K562 (cell line): ENCODE data around the gene CUL9. TPM values are rescaled to one million over a fixed set of nuclear protein-coding genes. Genes with fewer than 3 reads are reported as not detected.

Experiments
- ADNP ChIP-seq: fragments of 200-800 bp; sonication (Bioruptor generic); IDR thresholded peaks from 2 replicates; pipeline ENCODE4 v1.6.1; 2016; ENCODE audit warnings: missing genetic modification characterization, missing compliant biosample characterization
- BRCA1 ChIP-seq, 2 experiments: fragments of 450-650 bp in 1 of 2; sonication (generic) in 1 of 2; formaldehyde crosslinking in 1 of 2; IDR thresholded peaks; 2 replicates each; pipeline versions ENCODE4 v1.5.0 to v1.6.1; 2017 to 2020; ENCODE audit warnings: mild to moderate bottlenecking in 1 of 2, missing genetic modification reagents in 1 of 2
- CREB5 ChIP-seq: fragments of 250-450 bp; sonication (Bioruptor Pico); IDR thresholded peaks from 2 replicates; pipeline ENCODE4 v1.5.0; 2020; ENCODE audit warnings: mild to moderate bottlenecking
- ETV1 ChIP-seq: fragments of 450-650 bp; conservative IDR thresholded peaks from 2 replicates; pipeline ENCODE4 v1.6.1; 2016; ENCODE audit warnings: missing genetic modification characterization, control low read depth, low read depth, missing compliant biosample characterization
- HDGF ChIP-seq: fragments of 450-650 bp; IDR thresholded peaks from 2 replicates; pipeline ENCODE4 v1.6.1; 2016
- ID3 ChIP-seq, 2 experiments: fragments of 250-450 bp in 1 of 2; fragments of 450-650 bp in 1 of 2; sonication (Bioruptor Pico) in 1 of 2; IDR thresholded peaks; 2 replicates each; pipeline versions ENCODE4 v1.6.1 to v1.8.0; 2016 to 2021; ENCODE audit warnings: mild to moderate bottlenecking in 2 of 2, moderate library complexity in 2 of 2, missing compliant biosample characterization in 1 of 2, missing genetic modification characterization in 1 of 2
- ILK ChIP-seq: fragments of 450-650 bp; IDR thresholded peaks from 2 replicates; pipeline ENCODE4 v1.6.1; 2016; ENCODE audit warnings: missing genetic modification characterization, low read depth, mild to moderate bottlenecking, missing compliant biosample characterization, moderate library complexity, borderline replicate concordance
- JUND ChIP-seq, 2 experiments: IDR thresholded peaks; 2 replicates in 1 of 2; 3 replicates in 1 of 2; pipeline ENCODE4 v1.6.1; 2011; ENCODE audit warnings: borderline replicate concordance in 2 of 2, low read depth in 2 of 2, low read length in 2 of 2, improper control_type of control experiment in 1 of 2, missing biosample characterization in 1 of 2, missing genetic modification characterization in 1 of 2, missing genetic modification reagents in 1 of 2
- MAX ChIP-seq: sonication (generic); formaldehyde crosslinking; IDR thresholded peaks from 2 replicates; pipeline ENCODE4 v1.9.0; 2022; ENCODE audit warnings: mild to moderate bottlenecking, missing genetic modification reagents
- RFX1 ChIP-seq: fragments of 450-650 bp; IDR thresholded peaks from 2 replicates; pipeline ENCODE4 v1.6.1; 2016; ENCODE audit warnings: mild to moderate bottlenecking, moderate library complexity
- SMAD1 ChIP-seq: fragments of 150-350 bp; IDR thresholded peaks from 2 replicates; pipeline ENCODE4 v1.6.1; 2014; ENCODE audit warnings: low read length, low read depth; ENCODE audit not compliant: partially characterized antibody
- SMARCA4 ChIP-seq: fragments of 450-650 bp; IDR thresholded peaks from 2 replicates; pipeline ENCODE4 v1.6.1; 2016
- SNIP1 ChIP-seq: fragments of 450-650 bp; IDR thresholded peaks from 2 replicates; pipeline ENCODE4 v1.7.1; 2017; ENCODE audit warnings: low read depth, mild to moderate bottlenecking
- SRF ChIP-seq, 2 experiments: fragments of 250-450, 450-650 bp in 1 of 2; sonication (Bioruptor Pico) in 1 of 2; sonication (generic) in 1 of 2; formaldehyde crosslinking; IDR thresholded peaks; 2 replicates each; pipeline versions ENCODE4 v1.5.0 to v1.5.1; 2020 to 2022; ENCODE audit warnings: mild to moderate bottlenecking in 1 of 2, missing genetic modification reagents in 1 of 2
- TAL1 ChIP-seq: fragments of 450-650 bp; IDR thresholded peaks from 2 replicates; pipeline ENCODE4 v1.6.1; 2016; ENCODE audit warnings: mild to moderate bottlenecking
- ZBTB43 ChIP-seq: sonication (generic); formaldehyde crosslinking; IDR thresholded peaks from 2 replicates; pipeline ENCODE4 v1.8.0; 2023; ENCODE audit warnings: mild to moderate bottlenecking, missing genetic modification reagents
- polyA plus RNA-seq, 8 experiments: library from polyadenylated mRNA; depleted of rRNA in 4 of 8; stranded (reverse) in 5 of 8; unstranded in 3 of 8; fragments of >200 nt; fragmentation: Nextera tagmentation in 2 of 8; fragmentation: Illumina TruSeq in 1 of 8; extraction: Ambion mirVana in 2 of 8; extraction: Trizol in 1 of 8; gene quantifications; 2 replicates each; pipeline versions ENCODE4 v1.2.1 to v1.2.3, GENCODE V29; 2011 to 2014; ENCODE audit warnings: inconsistent platforms in 1 of 8, missing spikeins in 1 of 8
- total RNA-seq, 7 experiments: library from RNA; depleted of rRNA in 6 of 7; stranded (reverse); fragments of >200 nt in 6 of 7; fragmentation: Illumina TruSeq in 2 of 7; extraction: Trizol in 2 of 7; gene quantifications; 2 replicates each; pipeline versions ENCODE4 v1.2.1 to v1.2.3, GENCODE V29; 2011 to 2021; ENCODE audit warnings: low replicate concordance in 1 of 7

The CUL9 gene
- total and polyA plus RNA-seq, 9 of the 15 experiments (the other 6 are each of a cell fraction or from before 2014, with no cell fraction given): 0.50 to 20.7 (median 6.6) TPM

GRCh38 chr6:43219814-43220213 lies 37.8 kb downstream of the CUL9 start (continued):
- no peak for TF ChIP-seq RFX1
- no peak for TF ChIP-seq ID3 (CRISPR knock-in tag; IDR thresholded peaks at IDR 0.05)
- TF ChIP-seq ID3 (tag; IDR thresholded peaks at IDR 0.05): no peak
- peak; percentile 38; the same call in 1 of the 2 replicates for TF ChIP-seq HDGF
- TF ChIP-seq TAL1: peak; percentile 14; the same call in 1 of the 2 replicates
- TF ChIP-seq SRF (CRISPR knock-in tag; IDR thresholded peaks at IDR 0.05): no peak
- TF ChIP-seq JUND (IDR thresholded peaks at IDR 0.05; ENCODE audit: borderline replicate concordance, low read depth, low read length): 0 out of 2 replicates have a peak, but pooled peaks have one; percentile 21
- no peak for TF ChIP-seq JUND (tag; IDR thresholded peaks at IDR 0.05; ENCODE audit: borderline replicate concordance, low read depth, low read length)
- no peak for TF ChIP-seq ZBTB43 (CRISPR knock-in tag)
- no peak for TF ChIP-seq CREB5 (CRISPR knock-in tag)
- no peak for TF ChIP-seq ADNP (tag)
- TF ChIP-seq MAX (CRISPR knock-in tag): 0 out of 2 replicates have a peak, but pooled peaks have one; percentile 1
- peak; percentile 32; the same call in 1 of the 2 replicates for TF ChIP-seq SMARCA4
- TF ChIP-seq SNIP1: no peak
- no peak for TF ChIP-seq BRCA1 (IDR thresholded peaks at IDR 0.05)
- TF ChIP-seq BRCA1 (CRISPR knock-in tag; IDR thresholded peaks at IDR 0.05): no peak
- TF ChIP-seq SMAD1: no peak
- peak; percentile 41; the same call in 1 of the 2 replicates for TF ChIP-seq ETV1
- TF ChIP-seq ILK: no peak
